H1 (cell line): ENCODE results near the gene SPTAN1. TPM values are rescaled to one million over a fixed set of nuclear protein-coding genes. Genes with fewer than 3 reads are reported as not detected.

Experiments
- CTCF ChIA-PET: fragments of 300-600 bp; sonication (Branson Sonifier 250); formaldehyde crosslinking; loops from one replicate; lab custom pipeline; 2021; ENCODE audit not compliant: partially characterized antibody; lab: Charles Lee
- POLR2A ChIA-PET: fragments of 300-600 bp; sonication (Branson Sonifier 250); formaldehyde crosslinking; loops from one replicate; lab custom pipeline; 2021; ENCODE audit warnings: inconsistent platforms; ENCODE audit not compliant: partially characterized antibody; lab: Charles Lee
- DNase-seq, 2 experiments: peaks; one replicate each; pipeline versions ENCODE4 v3.0.0 to v3.0.0-alpha.2; 2010 to 2022; ENCODE audit warnings: low spot score in 2 of 2, low read depth in 1 of 2, mixed read lengths in 1 of 2
- FAIRE-seq: peaks from 2 replicates; lab custom pipeline; 2011; peaks lifted over from hg19 to GRCh38; lab: Jason Lieb, UNC
- H2AFZ ChIP-seq: 2 replicates; pipeline ENCODE4 v1.8.1; 2012; ENCODE audit warnings: low read length, inconsistent platforms
- H2AK5ac ChIP-seq: 2 replicates; pipeline ENCODE4 v1.6.1; 2013; ENCODE audit warnings: low read depth, low read length
- H2BK120ac ChIP-seq: replicated peaks from 2 replicates; pipeline ENCODE3; 2013; ENCODE audit warnings: low read depth, low read length, inconsistent platforms
- H2BK12ac ChIP-seq: 2 replicates; pipeline ENCODE4 v1.6.1; 2013; ENCODE audit warnings: low read depth, low read length
- H2BK15ac ChIP-seq: 2 replicates; pipeline ENCODE4 v1.6.1; 2013; ENCODE audit warnings: low read length
- H2BK20ac ChIP-seq: 2 replicates; pipeline ENCODE4 v1.6.1; 2013; ENCODE audit warnings: low read length
- H2BK5ac ChIP-seq: 2 replicates; pipeline ENCODE4 v1.6.1; 2013; ENCODE audit warnings: low read depth, low read length
- H3K14ac ChIP-seq: 2 replicates; pipeline ENCODE4 v1.6.1; 2013; ENCODE audit warnings: inconsistent platforms; ENCODE audit not compliant: insufficient read length
- H3K18ac ChIP-seq: 2 replicates; pipeline ENCODE4 v1.6.1; 2013; ENCODE audit warnings: low read length; ENCODE audit errors: extremely low read depth
- H3K23ac ChIP-seq: 2 replicates; pipeline ENCODE4 v1.6.1; 2013; ENCODE audit warnings: inconsistent platforms; ENCODE audit not compliant: insufficient read length
- H3K23me2 ChIP-seq: 2 replicates; pipeline ENCODE4 v1.6.1; 2013; ENCODE audit warnings: low read depth, low read length
- H3K27ac ChIP-seq: 2 replicates; pipeline ENCODE4 v1.6.1; 2011; ENCODE audit warnings: low read depth, low read length, inconsistent platforms
- H3K27me3 ChIP-seq, 4 experiments: replicated peaks in 1 of 4; 1 replicate in 1 of 4; 2 replicates in 3 of 4; pipeline versions ENCODE4 v1.6.1 to v1.8.1; 2011 to 2013; ENCODE audit warnings: low read length in 3 of 4, mild to moderate bottlenecking in 3 of 4, inconsistent platforms in 2 of 4, mixed read lengths in 2 of 4, moderate library complexity in 1 of 4; ENCODE audit not compliant: control insufficient read depth in 3 of 4, insufficient read depth in 3 of 4; ENCODE audit errors: extremely low read depth in 1 of 4
- H3K36me3 ChIP-seq, 4 experiments: 2 replicates each; pipeline versions ENCODE4 v1.6.1 to v1.8.1; 2011 to 2013; ENCODE audit warnings: mild to moderate bottlenecking in 4 of 4, low read length in 3 of 4, moderate library complexity in 2 of 4, control low read depth in 1 of 4, inconsistent platforms in 1 of 4; ENCODE audit not compliant: insufficient read depth in 4 of 4, control insufficient read depth in 2 of 4
- H3K4ac ChIP-seq: replicated peaks from 2 replicates; pipeline ENCODE3; 2013; ENCODE audit warnings: low read length, low read depth, mixed read lengths, inconsistent platforms; ENCODE audit not compliant: insufficient read length
- H3K4me1 ChIP-seq, 4 experiments: replicated peaks in 1 of 4; 1 replicate in 1 of 4; 2 replicates in 3 of 4; pipeline versions ENCODE4 v1.6.1 to v1.8.1; 2011 to 2013; ENCODE audit warnings: low read length in 3 of 4, inconsistent platforms in 2 of 4, mixed read lengths in 1 of 4; ENCODE audit not compliant: insufficient read depth in 4 of 4, control insufficient read depth in 3 of 4
- H3K4me2 ChIP-seq, 2 experiments: 2 replicates each; pipeline versions ENCODE4 v1.6.1 to v1.8.1; 2011 to 2013; ENCODE audit warnings: low read depth in 2 of 2, low read length in 2 of 2, control low read depth in 1 of 2, inconsistent platforms in 1 of 2, mild to moderate bottlenecking in 1 of 2; ENCODE audit not compliant: insufficient read depth in 1 of 2
- H3K4me3 ChIP-seq, 4 experiments: fragments of 200-600, 300-600 bp in 1 of 4; sonication (generic), shearing (Covaris generic), sonication (Bioruptor Twin) in 1 of 4; 2 replicates each; pipeline versions ENCODE4 v1.5.1 to v1.8.1; 2011 to 2016; ENCODE audit warnings: low read length in 4 of 4, low read depth in 3 of 4, control low read depth in 2 of 4, inconsistent platforms in 2 of 4, mild to moderate bottlenecking in 2 of 4, mixed read lengths in 1 of 4, moderate library complexity in 1 of 4; ENCODE audit not compliant: insufficient read depth in 2 of 4; ENCODE audit errors: extremely low read depth in 1 of 4
- H3K56ac ChIP-seq: replicated peaks from 2 replicates; pipeline ENCODE3; 2013; ENCODE audit warnings: low read depth, mild to moderate bottlenecking, mixed read lengths, low read length, inconsistent platforms; ENCODE audit not compliant: insufficient read length
- H3K79me1 ChIP-seq: 2 replicates; pipeline ENCODE4 v1.6.1; 2013; ENCODE audit warnings: low read depth, low read length, control low read depth
- H3K79me2 ChIP-seq, 2 experiments: 2 replicates each; pipeline versions ENCODE4 v1.6.1 to v1.8.1; 2012 to 2013; ENCODE audit warnings: low read length in 2 of 2, mild to moderate bottlenecking in 2 of 2, inconsistent platforms in 1 of 2; ENCODE audit not compliant: insufficient read depth in 2 of 2, control insufficient read depth in 1 of 2
- H3K9ac ChIP-seq, 4 experiments: replicated peaks in 1 of 4; 1 replicate in 1 of 4; 2 replicates in 3 of 4; pipeline versions ENCODE4 v1.6.1 to v1.8.1; 2011 to 2013; ENCODE audit warnings: low read depth in 3 of 4, low read length in 3 of 4, control low read depth in 2 of 4, mild to moderate bottlenecking in 2 of 4, moderate library complexity in 2 of 4, inconsistent platforms in 1 of 4; ENCODE audit errors: extremely low read depth in 1 of 4
- H3K9me3 ChIP-seq, 2 experiments: 2 replicates each; pipeline versions ENCODE4 v1.6.1 to v1.8.1; 2012 to 2013; ENCODE audit warnings: mild to moderate bottlenecking in 2 of 2, moderate library complexity in 2 of 2, control low read depth in 1 of 2, inconsistent platforms in 1 of 2, low read depth in 1 of 2, low read length in 1 of 2, mixed read lengths in 1 of 2; ENCODE audit not compliant: insufficient read depth in 2 of 2
- H4K20me1 ChIP-seq, 2 experiments: replicated peaks in 1 of 2; 2 replicates each; pipeline versions ENCODE3 to v1.8.1; 2011 to 2013; ENCODE audit warnings: inconsistent platforms in 2 of 2, low read length in 2 of 2, mild to moderate bottlenecking in 1 of 2; ENCODE audit not compliant: insufficient read depth in 2 of 2, control insufficient read depth in 1 of 2
- H4K5ac ChIP-seq: 2 replicates; pipeline ENCODE4 v1.6.1; 2013; ENCODE audit warnings: low read length, low read depth, mixed read lengths, inconsistent platforms; ENCODE audit not compliant: insufficient read length
- H4K8ac ChIP-seq: 2 replicates; pipeline ENCODE4 v1.8.0; 2013; ENCODE audit warnings: mild to moderate bottlenecking, moderate library complexity, low read length, inconsistent platforms; ENCODE audit not compliant: insufficient read depth; ENCODE audit errors: extremely low read depth
- H4K91ac ChIP-seq: replicated peaks from 2 replicates; pipeline ENCODE3; 2013; ENCODE audit warnings: low read length, mixed read lengths, inconsistent platforms; ENCODE audit not compliant: insufficient read length
- CBX5 ChIP-seq: fragments of 300-800, 300-1000 bp; sonication (generic); IDR thresholded peaks from 2 replicates; pipeline ENCODE4 v1.7.1; 2016; ENCODE audit warnings: antibody characterized with exemption, low read length, low read depth
- CREB1 ChIP-seq: IDR thresholded peaks from 2 replicates; pipeline ENCODE4 v1.6.1; 2012; ENCODE audit warnings: inconsistent platforms
- HDAC6 ChIP-seq: IDR thresholded peaks from one replicate; pipeline ENCODE4 v1.7.1; 2012; ENCODE audit warnings: low read depth, mild to moderate bottlenecking, inconsistent platforms, low read length, moderate library complexity
- JUND ChIP-seq: IDR thresholded peaks from 2 replicates; pipeline ENCODE4 v1.6.1; 2011; ENCODE audit warnings: mild to moderate bottlenecking, improper control_type of control experiment, low read length
- KDM1A ChIP-seq: fragments of 200-600, 300-600 bp; sonication (generic); IDR thresholded peaks from 2 replicates; pipeline ENCODE4 v1.7.1; 2016; ENCODE audit warnings: mild to moderate bottlenecking, low read length, borderline replicate concordance
- PHF8 ChIP-seq: fragments of 200-600 bp; sonication (generic); conservative IDR thresholded peaks from 2 replicates; pipeline ENCODE4 v1.7.1; 2012; ENCODE audit warnings: low read depth, mild to moderate bottlenecking, inconsistent platforms, low read length, moderate library complexity
- POU5F1 ChIP-seq: IDR thresholded peaks from 2 replicates; pipeline ENCODE4 v1.6.1; 2011; ENCODE audit warnings: low read depth, mild to moderate bottlenecking, low read length, moderate library complexity
- RAD21 ChIP-seq, 2 experiments: IDR thresholded peaks in 1 of 2; conservative IDR thresholded peaks in 1 of 2; 2 replicates each; pipeline ENCODE4 v1.6.1; 2011; ENCODE audit warnings: low read depth in 2 of 2, low read length in 2 of 2, improper control_type of control experiment in 1 of 2, inconsistent platforms in 1 of 2, mild to moderate bottlenecking in 1 of 2, moderate library complexity in 1 of 2
- RFX5 ChIP-seq: IDR thresholded peaks from 2 replicates; pipeline ENCODE4 v1.6.1; 2011; ENCODE audit warnings: low read depth, low read length, improper control_type of control experiment, borderline replicate concordance
- RXRA ChIP-seq: IDR thresholded peaks from 2 replicates; pipeline ENCODE4 v1.6.1; 2011; ENCODE audit warnings: low read depth, mild to moderate bottlenecking, low read length, moderate library complexity; ENCODE audit not compliant: insufficient read depth
- SIX5 ChIP-seq: IDR thresholded peaks from 2 replicates; pipeline ENCODE4 v1.6.1; 2011; ENCODE audit warnings: mild to moderate bottlenecking, low read depth, low read length
- SP2 ChIP-seq: IDR thresholded peaks from 2 replicates; pipeline ENCODE4 v1.6.1; 2012; ENCODE audit warnings: mild to moderate bottlenecking, low read length, inconsistent platforms
- WGBS, 2 experiments: shearing (Covaris generic) in 1 of 2; methylation state at CpG; one replicate each; pipeline versions ENCODE4 v1.1.6 to v1.1.7; 2013 to 2015; ENCODE audit warnings: low lambda C conversion rate in 2 of 2, mixed read lengths in 2 of 2, inconsistent platforms in 1 of 2, low coverage in 1 of 2, missing lambda C conversion rate in 1 of 2; ENCODE audit not compliant: insufficient replicate concordance in 2 of 2, insufficient coverage in 1 of 2, insufficient read length in 1 of 2; ENCODE audit errors: extremely low coverage in 1 of 2, missing lambda C conversion rate in 1 of 2; 5-methylcytosine and 5-hydroxymethylcytosine counted together
- polyA plus RNA-seq, 7 experiments: library from polyadenylated mRNA; depleted of rRNA in 3 of 7; stranded (reverse) in 5 of 7; unstranded in 2 of 7; fragments of >200 nt in 5 of 7; fragments of 200-250 nt in 2 of 7; gene quantifications; 1 replicate in 5 of 7; 2 replicates in 1 of 7; 4 replicates in 1 of 7; pipeline versions ENCODE4 v1.2.1 to v1.2.3, GENCODE V29; 2011 to 2013; ENCODE audit warnings: missing spikeins in 2 of 7, mixed read lengths in 2 of 7
- total RNA-seq: library from RNA; stranded (reverse); fragmentation: NEBNext Ultra II Directional; extraction: Animal tissue kit (Norgen Biotek cat#: 25700); gene quantifications from 2 replicates; pipeline ENCODE4 v1.2.1, GENCODE V29; 2021
- TF ChIP-seq, protein P1 (sequence below): IDR thresholded peaks from 2 replicates; pipeline ENCODE4 v1.6.1; 2012; ENCODE audit warnings: low read length, inconsistent platforms

Gene SPTAN1
- total and polyA plus RNA-seq, 2 of the 8 experiments (the other 6 are each of a cell fraction or from before 2014, with no cell fraction given) = 182 to 216 TPM

GRCh38 chr9:128512820-128513219, 39.6 kb upstream of the SPTAN1 start:
- H3K18ac ChIP-seq = no peak overlapping the region
- H3K9me3 ChIP-seq = no peaks in the 10 kb centered on the region
- H3K79me1 ChIP-seq = no peaks in the 10 kb centered on the region
- H2BK15ac ChIP-seq = no peak overlapping the region
- no peak overlapping the region for H2BK5ac ChIP-seq
- ChIA-PET POLR2A (interaction anchor here (1.6 kb wide), 1 partner anchor 39 kb away, joined by 4 read pairs; the partner anchor contains the start of gene SPTAN1), CTCF (interaction anchor here (0.6 to 1.0 kb wide), 2 partner anchors 8 to 479 kb away, joined by 3 to 4 read pairs; no protein-coding TSS in a partner anchor)
- FAIRE-seq (no peak), DNase-seq (no peak)
- H3K14ac ChIP-seq = no peak overlapping the region
- H3K27ac ChIP-seq = no peak overlapping the region
- no peak overlapping the region for H2BK12ac ChIP-seq
- no peak overlapping the region for H3K9ac ChIP-seq
- peaks cover 0 to 2% of the 10 kb centered on the region in 2 experiments for H4K20me1 ChIP-seq
- no peak overlapping the region for H3K23ac ChIP-seq
- no peak overlapping the region for H2BK120ac ChIP-seq
- no peaks in the 10 kb centered on the region for H3K79me2 ChIP-seq
- H2AFZ ChIP-seq = no peak overlapping the region
- no peak overlapping the region for H4K5ac ChIP-seq
- no peaks in the 10 kb centered on the region for H3K27me3 ChIP-seq
- H3K36me3 ChIP-seq = peaks cover 0 to 6% (median 3%) of the 10 kb centered on the region in 4 experiments; a peak in 5 of 8 replicates
- H3K4me1 ChIP-seq = no peaks in the 10 kb centered on the region
- no peak overlapping the region for H3K4me3 ChIP-seq
- H4K91ac ChIP-seq = no peak overlapping the region
- H3K4me2 ChIP-seq = no peak overlapping the region
- H3K56ac ChIP-seq = no peak overlapping the region
- H2AK5ac ChIP-seq = no peak overlapping the region
- no peak overlapping the region for H4K8ac ChIP-seq
- 93% methylated on average over 9 of the region's 9 CpGs; no CpG with 5 or more reads in 1 of the 2 experiments for WGBS, 2 experiments
- H3K4ac ChIP-seq = no peak overlapping the region
- no peaks in the 10 kb centered on the region for H3K23me2 ChIP-seq
- no peak overlapping the region for H2BK20ac ChIP-seq
- TF ChIP-seq KDM1A (no peak), SIX5 (no peak), CREB1 (no peak), SP2 (no peak), POU5F1 (no peak), JUND (no peak), CBX5 (no peak), RXRA (no peak), PHF8 (no peak), RFX5 (no peak), HDAC6 (no peak), RAD21 (IDR thresholded peaks at IDR 0.05 in 1 of 2, conservative IDR thresholded peaks at IDR 0.05 in 1 of 2; ENCODE audit: low read depth in 2 of 2, low read length in 2 of 2) (no peak)
- TF ChIP-seq, protein P1, sequence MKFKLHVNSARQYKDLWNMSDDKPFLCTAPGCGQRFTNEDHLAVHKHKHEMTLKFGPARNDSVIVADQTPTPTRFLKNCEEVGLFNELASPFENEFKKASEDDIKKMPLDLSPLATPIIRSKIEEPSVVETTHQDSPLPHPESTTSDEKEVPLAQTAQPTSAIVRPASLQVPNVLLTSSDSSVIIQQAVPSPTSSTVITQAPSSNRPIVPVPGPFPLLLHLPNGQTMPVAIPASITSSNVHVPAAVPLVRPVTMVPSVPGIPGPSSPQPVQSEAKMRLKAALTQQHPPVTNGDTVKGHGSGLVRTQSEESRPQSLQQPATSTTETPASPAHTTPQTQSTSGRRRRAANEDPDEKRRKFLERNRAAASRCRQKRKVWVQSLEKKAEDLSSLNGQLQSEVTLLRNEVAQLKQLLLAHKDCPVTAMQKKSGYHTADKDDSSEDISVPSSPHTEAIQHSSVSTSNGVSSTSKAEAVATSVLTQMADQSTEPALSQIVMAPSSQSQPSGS = no peak
